Thoracic aorta (tissue), 2 donors: ENCODE data around the gene APOL5. TPM values are rescaled to one million over a fixed set of nuclear protein-coding genes. Genes with fewer than 3 reads are reported as not detected.
"Not testable (repeated sequence)": the region's sequence is repeated elsewhere in the genome, so short reads cannot be mapped to it uniquely, and the experiment has no call there.

Experiments
- ATAC-seq: fragments of 150-250 bp; one replicate; pipeline ENCODE4 v1.8.0; 2017; ENCODE audit warnings: low read depth; ENCODE audit not compliant: insufficient number of reproducible peaks, low FRiP score
- DNase-seq: peaks from one replicate; pipeline ENCODE4 v3.0.0-alpha.2; 2020; ENCODE audit warnings: low spot score
- H3K27ac ChIP-seq, 2 donors: fragments of 200-600 bp; sonication (generic); 1 replicate in 1 of 2; 2 replicates in 1 of 2; pipeline ENCODE4 v1.5.1; 2016; ENCODE audit warnings: mild to moderate bottlenecking in 2 of 2, moderate library complexity in 2 of 2
- H3K27me3 ChIP-seq: fragments of 200-600 bp; sonication (generic); replicated peaks from 2 replicates; pipeline ENCODE4 v1.6.0; 2016; ENCODE audit warnings: mild to moderate bottlenecking; ENCODE audit not compliant: insufficient read depth
- H3K36me3 ChIP-seq: fragments of 200-600 bp; sonication (generic); one replicate; pipeline ENCODE4 v1.5.1; 2016
- H3K4me1 ChIP-seq, 2 donors: fragments of 200-600 bp; sonication (generic); 1 replicate in 1 of 2; 2 replicates in 1 of 2; pipeline versions ENCODE4 v1.5.1 to v1.6.0; 2016; ENCODE audit warnings: low read depth in 2 of 2, mild to moderate bottlenecking in 1 of 2; ENCODE audit not compliant: control insufficient read depth in 1 of 2
- H3K4me3 ChIP-seq: fragments of 200-600 bp; sonication (generic); 2 replicates; pipeline ENCODE4 v1.5.1; 2016; ENCODE audit warnings: mild to moderate bottlenecking
- H3K9me3 ChIP-seq: fragments of 200-600 bp; sonication (generic); 2 replicates; pipeline ENCODE4 v1.5.1; 2016
- CTCF ChIP-seq: fragments of 200-600 bp; sonication (generic); IDR thresholded peaks from one replicate; pipeline ENCODE4 v1.5.1; 2019; ENCODE audit warnings: antibody characterized with exemption
- total RNA-seq, 2 donors: library from RNA; depleted of rRNA; stranded (reverse); fragments of >200 nt; gene quantifications; one replicate each; pipeline versions ENCODE4 v1.1.0 to v1.2.3, GENCODE V29; 2016

APOL5 gene
- total RNA-seq, 2 donors from 2014 or later = not detected

- Histone ChIP-seq H3K27ac (no peak overlapping the region), H3K9me3 (no peaks in the 10 kb centered on the region), H3K36me3 (no peaks in the 10 kb centered on the region), H3K4me3 (no peak overlapping the region), H3K4me1 (no peaks in the 10 kb centered on the region), H3K27me3 (no peaks in the 10 kb centered on the region)
- DNase-seq (no peak), ATAC-seq (no peak)
- no peak for TF ChIP-seq CTCF
These were observed 20.5 kb upstream of the APOL5 start for GRCh38 chr22:35697142-35697541.

- H3K9me3 ChIP-seq, H3K27me3 ChIP-seq, H3K36me3 ChIP-seq, H3K27ac ChIP-seq, DNase-seq, H3K4me1 ChIP-seq, ATAC-seq, H3K4me3 ChIP-seq: not testable (repeated sequence)
These were observed 17.8 kb upstream of the APOL5 start for GRCh38 chr22:35699852-35700251.

- Histone ChIP-seq H3K36me3 (no peaks in the 10 kb centered on the region), H3K27ac (no peak overlapping the region), H3K9me3 (no peaks in the 10 kb centered on the region), H3K27me3 (no peaks in the 10 kb centered on the region), H3K4me1 (peaks cover 0 to 7% of the 10 kb centered on the region in 2 donors), H3K4me3 (no peak overlapping the region)
- no peak for TF ChIP-seq CTCF
- no peak for DNase-seq
- no peak for ATAC-seq
These were observed 13.6 kb upstream of the APOL5 start for GRCh38 chr22:35703861-35704584.

GRCh38 chr22:35705141-35705540 is 12.5 kb upstream of the APOL5 start:
- no peak for TF ChIP-seq CTCF
- Histone ChIP-seq H3K4me3 (no peak overlapping the region), H3K4me1 (peaks cover 0 to 8% of the 10 kb centered on the region in 2 donors), H3K27me3 (no peaks in the 10 kb centered on the region), H3K36me3 (no peaks in the 10 kb centered on the region), H3K9me3 (no peaks in the 10 kb centered on the region), H3K27ac (no peak overlapping the region)
- DNase-seq (no peak), ATAC-seq (no peak)

- Histone ChIP-seq H3K9me3 (no peaks in the 10 kb centered on the region), H3K27me3 (no peaks in the 10 kb centered on the region), H3K36me3 (no peaks in the 10 kb centered on the region), H3K4me1 (peaks cover 0 to 8% of the 10 kb centered on the region in 2 donors), H3K4me3 (no peak overlapping the region), H3K27ac (no peak overlapping the region)
- ATAC-seq (no peak), DNase-seq (no peak)
- no peak for TF ChIP-seq CTCF
These were observed 9.2 kb upstream of the APOL5 start for GRCh38 chr22:35708453-35708852.

GRCh38 chr22:35708917-35709316 is 8.8 kb upstream of the APOL5 start:
- H3K9me3 ChIP-seq = no peaks in the 10 kb centered on the region
- no peak overlapping the region for H3K4me3 ChIP-seq
- ATAC-seq (no peak), DNase-seq (no peak)
- no peaks in the 10 kb centered on the region for H3K36me3 ChIP-seq
- no peak overlapping the region for H3K27ac ChIP-seq
- TF ChIP-seq CTCF = no peak
- peaks cover 0 to 8% of the 10 kb centered on the region in 2 donors for H3K4me1 ChIP-seq
- no peaks in the 10 kb centered on the region for H3K27me3 ChIP-seq
